ENCODE results near the gene EFTUD2. TPM values are rescaled to one million over a fixed set of nuclear protein-coding genes. Genes with fewer than 3 reads are reported as not detected.
A peak's percentile ranks its signal among the peaks of the same experiment; 100 is the strongest.

EFTUD2 gene
- total and polyA plus RNA-seq, 2 of the 13 experiments (the other 11 are each of a cell fraction or from before 2014, with no cell fraction given), result 111 to 137 TPM

DNA sequence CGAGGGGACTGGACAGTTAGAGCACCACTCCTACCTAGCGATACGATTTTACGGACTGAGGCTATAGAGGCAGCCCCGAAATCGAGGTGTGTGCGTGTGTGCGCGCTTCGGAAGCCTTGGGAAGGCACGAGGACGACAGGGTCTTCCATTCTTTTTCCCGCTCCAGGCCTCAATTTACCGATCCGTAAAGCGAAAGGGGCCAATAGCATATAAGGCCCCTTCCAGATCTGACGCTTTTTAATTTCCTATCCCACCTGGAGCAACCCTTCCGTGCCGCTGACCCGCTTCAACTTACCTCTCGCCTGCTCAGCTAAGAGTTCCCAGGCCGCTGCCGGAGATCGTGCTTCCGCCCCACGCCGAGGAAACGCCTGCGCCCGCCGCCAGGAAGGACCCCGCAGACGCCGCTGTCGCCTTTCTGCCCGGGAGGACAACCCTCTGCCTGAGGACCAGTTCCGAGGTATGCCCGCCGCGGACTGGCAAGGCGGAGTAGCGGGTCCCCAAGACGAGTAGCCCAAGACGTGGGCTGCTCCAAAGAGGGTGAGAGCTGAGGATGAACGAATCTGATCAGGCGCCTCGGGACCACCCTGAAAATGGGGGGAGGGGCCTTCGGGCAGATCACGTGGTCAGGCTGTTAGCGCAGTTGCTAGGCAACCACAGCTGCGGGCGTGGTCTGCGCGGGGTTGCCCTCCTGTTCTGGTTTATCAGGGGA lies at the start of gene EFTUD2 (continued):
- TF ChIP-seq AKNA (CRISPR knock-in tag; IDR thresholded peaks at IDR 0.05; ENCODE audit: borderline replicate concordance), result peak; percentile 73; the same call in 1 of the 2 replicates
- TF ChIP-seq YEATS2 (CRISPR knock-in tag; IDR thresholded peaks at IDR 0.05; ENCODE audit: borderline replicate concordance), result peak; percentile 99
- no peak for TF ChIP-seq GPN1 (CRISPR knock-in tag; IDR thresholded peaks at IDR 0.05; ENCODE audit: borderline replicate concordance)
- peak; percentile 99; the same call in 1 of the 2 replicates for TF ChIP-seq KDM4B (CRISPR knock-in tag; IDR thresholded peaks at IDR 0.05)
- TF ChIP-seq ZIK1 (CRISPR knock-in tag; IDR thresholded peaks at IDR 0.05; ENCODE audit: borderline replicate concordance, low read depth), result peak; percentile 89; the same call in 1 of the 2 replicates
- TF ChIP-seq, protein P1, sequence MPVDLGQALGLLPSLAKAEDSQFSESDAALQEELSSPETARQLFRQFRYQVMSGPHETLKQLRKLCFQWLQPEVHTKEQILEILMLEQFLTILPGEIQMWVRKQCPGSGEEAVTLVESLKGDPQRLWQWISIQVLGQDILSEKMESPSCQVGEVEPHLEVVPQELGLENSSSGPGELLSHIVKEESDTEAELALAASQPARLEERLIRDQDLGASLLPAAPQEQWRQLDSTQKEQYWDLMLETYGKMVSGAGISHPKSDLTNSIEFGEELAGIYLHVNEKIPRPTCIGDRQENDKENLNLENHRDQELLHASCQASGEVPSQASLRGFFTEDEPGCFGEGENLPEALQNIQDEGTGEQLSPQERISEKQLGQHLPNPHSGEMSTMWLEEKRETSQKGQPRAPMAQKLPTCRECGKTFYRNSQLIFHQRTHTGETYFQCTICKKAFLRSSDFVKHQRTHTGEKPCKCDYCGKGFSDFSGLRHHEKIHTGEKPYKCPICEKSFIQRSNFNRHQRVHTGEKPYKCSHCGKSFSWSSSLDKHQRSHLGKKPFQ (CRISPR knock-in tag; IDR thresholded peaks at IDR 0.05; ENCODE audit: insufficient replicate concordance), result peak; percentile 41
- TF ChIP-seq PCBP1 (IDR thresholded peaks at IDR 0.05; ENCODE audit: borderline replicate concordance, low read depth, low read length), result peak; percentile 93; the same call in 1 of the 2 replicates
- TF ChIP-seq TCF12 (IDR thresholded peaks at IDR 0.05), result no peak
- peak; percentile 48; the same call in 1 of the 2 replicates for TF ChIP-seq TCF12 (CRISPR knock-in tag; IDR thresholded peaks at IDR 0.05)
- TF ChIP-seq ZNF326 (CRISPR knock-in tag; IDR thresholded peaks at IDR 0.05; ENCODE audit: borderline replicate concordance), result no peak
- TF ChIP-seq ZBTB42 (CRISPR knock-in tag; IDR thresholded peaks at IDR 0.05), result no peak
- no peak; the same call in 1 of the 2 replicates for TF ChIP-seq ZBTB20 (CRISPR knock-in tag; IDR thresholded peaks at IDR 0.05; ENCODE audit: borderline replicate concordance, low read depth)
- TF ChIP-seq ZNF720 (CRISPR knock-in tag; IDR thresholded peaks at IDR 0.05), result no peak
- 0 out of 2 replicates have a peak, but pooled peaks have one; percentile 14 for TF ChIP-seq SMAD9 (CRISPR knock-in tag; IDR thresholded peaks at IDR 0.05)
- peak; percentile 77; the same call in 1 of the 2 replicates for TF ChIP-seq ZNF841 (CRISPR knock-in tag; IDR thresholded peaks at IDR 0.05; ENCODE audit: borderline replicate concordance)
- no peak; the same call in none of the 2 replicates for TF ChIP-seq ZNF510 (CRISPR knock-in tag; IDR thresholded peaks at IDR 0.05; ENCODE audit: low read depth)
- no peak for TF ChIP-seq SMARCE1 (IDR thresholded peaks at IDR 0.05; ENCODE audit: borderline replicate concordance)
- peak; percentile 82 for TF ChIP-seq MEF2D (CRISPR knock-in tag; IDR thresholded peaks at IDR 0.05)
- no peak for TF ChIP-seq SIX1 (CRISPR knock-in tag; IDR thresholded peaks at IDR 0.05; ENCODE audit: borderline replicate concordance)
- TF ChIP-seq TBL1XR1 (IDR thresholded peaks at IDR 0.05; ENCODE audit: borderline replicate concordance, low read length, partially characterized antibody), result peak; percentile 46
- TF ChIP-seq SRSF4 (IDR thresholded peaks at IDR 0.05; ENCODE audit: low read depth, low read length, poor library complexity, severe bottlenecking), result no peak
